Activated CD8-positive, alpha-beta T cell treated with anti-CD3 and anti-CD28 coated beads for 36 hours (primary cell): ENCODE results near the gene CTDP1. TPM values are rescaled to one million over a fixed set of nuclear protein-coding genes. Genes with fewer than 3 reads are reported as not detected.

Experiments used
- ATAC-seq: fragments of 200-7000 bp; cut with Tn5 transposase; one replicate; pipeline ENCODE4 v1.10.0; 2021; ENCODE audit warnings: mild to moderate bottlenecking, moderate library complexity
- CTCF ChIA-PET: fragments of 350-600 bp; sonication (Branson Sonifier 250); formaldehyde crosslinking; loops from one replicate; lab custom pipeline; 2021; ENCODE audit warnings: antibody characterized with exemption; lab: Charles Lee
- POLR2A ChIA-PET: fragments of 350-600 bp; sonication (Branson Sonifier 250); formaldehyde crosslinking; loops from one replicate; lab custom pipeline; 2021; ENCODE audit warnings: antibody characterized with exemption; lab: Charles Lee
- DNase-seq: peaks from one replicate; pipeline ENCODE4 v3.0.0-alpha.2; 2020
- H3K27ac Mint-ChIP-seq: one replicate; pipeline ENCODE4 v1.8.0; 2021; ENCODE audit warnings: mild to moderate bottlenecking, mixed read lengths
- H3K27me3 Mint-ChIP-seq: one replicate; pipeline ENCODE4 v1.8.0; 2021; ENCODE audit warnings: mixed read lengths
- H3K36me3 Mint-ChIP-seq: one replicate; pipeline ENCODE4 v1.8.0; 2021; ENCODE audit warnings: low read depth, mixed read lengths
- H3K4me1 Mint-ChIP-seq: one replicate; pipeline ENCODE4 v1.8.0; 2021; ENCODE audit warnings: low read depth, mixed read lengths
- H3K4me3 Mint-ChIP-seq: one replicate; pipeline ENCODE4 v1.8.0; 2021; ENCODE audit warnings: mild to moderate bottlenecking, moderate library complexity, mixed read lengths
- H3K9me3 Mint-ChIP-seq: one replicate; pipeline ENCODE4 v1.8.0; 2021; ENCODE audit warnings: mixed read lengths
- CTCF ChIP-seq: fragments of 200-600 bp; IDR thresholded peaks from one replicate; pipeline ENCODE4 v1.8.0; 2022; ENCODE audit warnings: antibody characterized with exemption, mild to moderate bottlenecking
- intact Hi-C: fragments of 100-400 bp; cut with micrococcal nuclease; formaldehyde crosslinking; loops from one replicate; pipeline ENCODE4 v1.10.0; 2022
- total RNA-seq, 2 experiments: library from RNA; stranded (reverse); gene quantifications; one replicate each; pipeline ENCODE4 v1.2.3, GENCODE V29; 2021

Gene CTDP1
- total RNA-seq, 2 experiments from 2014 or later = 54.9 to 55.6 TPM

GRCh38 chr18:79658366-79658765, 21.2 kb upstream of the CTDP1 start:
- TF ChIP-seq CTCF = no peak
- no peaks in the 10 kb centered on the region for H3K36me3 Mint-ChIP-seq
- intact Hi-C loops = no loop called here
- CTCF ChIA-PET = interaction anchor here (1.5 kb wide), 1 partner anchor 14 kb away, joined by 3 read pairs; no protein-coding TSS in a partner anchor
- DNase-seq (no peak), ATAC-seq (no peak)
- H3K27me3 Mint-ChIP-seq = peaks cover 6% of the 10 kb centered on the region
- no peaks in the 10 kb centered on the region for H3K9me3 Mint-ChIP-seq
- no peaks in the 10 kb centered on the region for H3K4me1 Mint-ChIP-seq
- POLR2A ChIA-PET = no interaction called here
- no peak overlapping the region for H3K4me3 Mint-ChIP-seq
- H3K27ac Mint-ChIP-seq = no peak overlapping the region

GRCh38 chr18:79659733-79660132, 19.9 kb upstream of the CTDP1 start:
- ChIA-PET POLR2A (no interaction called here), CTCF (interaction anchor here (0.6 to 1.2 kb wide), 2 partner anchors 15 to 17 kb away, joined by 3 to 5 read pairs; no protein-coding TSS in a partner anchor)
- ATAC-seq = no peak
- no peak overlapping the region for H3K4me3 Mint-ChIP-seq
- TF ChIP-seq CTCF = no peak
- DNase-seq = no peak
- H3K27ac Mint-ChIP-seq = no peak overlapping the region
- intact Hi-C loops = no loop called here
- H3K9me3 Mint-ChIP-seq = no peaks in the 10 kb centered on the region
- H3K4me1 Mint-ChIP-seq = no peaks in the 10 kb centered on the region
- peaks cover 6% of the 10 kb centered on the region for H3K27me3 Mint-ChIP-seq
- no peaks in the 10 kb centered on the region for H3K36me3 Mint-ChIP-seq

- no peak for TF ChIP-seq CTCF
- intact Hi-C loops = no loop called here
- Mint-ChIP-seq H3K27me3 (peaks cover 6% of the 10 kb centered on the region), H3K9me3 (no peaks in the 10 kb centered on the region), H3K27ac (no peak overlapping the region), H3K4me3 (no peak overlapping the region), H3K4me1 (no peaks in the 10 kb centered on the region), H3K36me3 (no peaks in the 10 kb centered on the region)
- ChIA-PET POLR2A (no interaction called here), CTCF (no interaction called here)
- ATAC-seq = no peak
- DNase-seq = no peak
Measured at GRCh38 chr18:79662034-79662433, 17.6 kb upstream of the CTDP1 start.

- POLR2A ChIA-PET = no interaction called here
- TF ChIP-seq CTCF = no peak
- Mint-ChIP-seq H3K4me1 (no peaks in the 10 kb centered on the region), H3K4me3 (no peak overlapping the region), H3K9me3 (no peaks in the 10 kb centered on the region), H3K36me3 (no peaks in the 10 kb centered on the region), H3K27ac (no peak overlapping the region), H3K27me3 (peaks cover 6% of the 10 kb centered on the region)
- intact Hi-C loops = no loop called here
- DNase-seq (no peak), ATAC-seq (no peak)
- CTCF ChIA-PET = interaction anchor here (1.3 kb wide), 1 partner anchor 18 kb away, joined by 3 read pairs; no protein-coding TSS in a partner anchor
Measured at GRCh38 chr18:79662439-79662838, 17.2 kb upstream of the CTDP1 start.

- no peak for ATAC-seq
- H3K36me3 Mint-ChIP-seq = no peaks in the 10 kb centered on the region
- POLR2A ChIA-PET = interaction anchor here (1.2 kb wide), 1 partner anchor 14 kb away, joined by 3 read pairs; no protein-coding TSS in a partner anchor
Measured at GRCh38 chr18:79664525-79665125, 15.0 kb upstream of the CTDP1 start.

More at GRCh38 chr18:79664525-79665125, 15.0 kb upstream of the CTDP1 start:
- Mint-ChIP-seq H3K4me1 (no peaks in the 10 kb centered on the region), H3K27me3 (peaks cover 6% of the 10 kb centered on the region), H3K27ac (no peak overlapping the region), H3K9me3 (no peaks in the 10 kb centered on the region), H3K4me3 (no peak overlapping the region)
- no peak for DNase-seq
- CTCF ChIA-PET = no interaction called here
- no peak for TF ChIP-seq CTCF
- intact Hi-C loops = no loop called here
